Activated gamma-delta T cell (primary cell): ENCODE results near the gene PIGZ.

Experiments
- DNase-seq: peaks from one replicate; lab custom pipeline; 2025; lab: John Stamatoyannopoulos, UW

The PIGZ gene

DNA sequence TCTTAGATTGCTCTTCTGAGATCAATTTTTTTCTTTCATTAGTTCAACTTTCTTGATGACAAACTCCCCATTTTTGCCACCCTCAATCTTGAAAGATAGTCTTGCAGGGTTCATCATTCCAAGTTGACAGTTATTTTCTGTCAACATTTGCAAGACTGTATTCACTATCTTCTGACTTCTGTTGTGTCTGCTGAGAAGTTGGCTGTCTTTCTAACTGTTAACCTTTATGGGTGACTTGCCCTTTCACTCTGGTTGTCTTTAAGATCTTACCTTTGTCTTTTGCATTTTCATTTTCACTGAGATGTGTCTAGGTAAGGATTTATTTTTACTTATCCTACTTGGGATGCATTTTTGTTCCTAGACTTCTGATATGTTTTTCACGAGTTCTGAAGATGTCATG is 14.6 kb upstream of the PIGZ start:
- DNase-seq, result no peak

- DNase-seq, result no peak
These were observed 13.0 kb upstream of the PIGZ start for GRCh38 chr3:196981657-196982056.

- no peak for DNase-seq
These were observed 10.9 kb upstream of the PIGZ start for GRCh38 chr3:196979545-196979944.

- DNase-seq, result no peak
These were observed 8.3 kb upstream of the PIGZ start for GRCh38 chr3:196976941-196977340.

GRCh38 chr3:196975349-196975748 is 6.7 kb upstream of the PIGZ start:
- DNase-seq, result no peak

DNA sequence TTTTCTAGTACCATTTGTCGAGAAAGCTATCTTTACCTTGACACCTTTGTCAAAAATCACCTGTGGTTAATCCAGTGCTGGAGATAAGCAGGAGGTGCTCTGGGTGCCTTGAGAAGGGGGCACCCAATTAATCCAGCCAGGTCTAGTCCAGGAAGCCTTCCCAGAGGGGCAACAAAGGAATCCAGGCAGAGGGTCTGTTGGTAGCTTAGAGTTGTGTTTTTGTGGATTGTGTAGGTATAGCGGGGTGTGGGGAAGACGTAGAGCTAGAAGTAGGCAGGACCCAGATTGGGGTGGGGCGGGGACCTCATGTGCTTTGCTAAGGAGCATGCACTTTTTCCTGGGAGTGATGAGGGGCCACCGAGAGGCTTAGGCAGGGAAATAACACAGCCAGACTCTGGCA is 6.0 kb upstream of the PIGZ start:
- no peak for DNase-seq

DNA sequence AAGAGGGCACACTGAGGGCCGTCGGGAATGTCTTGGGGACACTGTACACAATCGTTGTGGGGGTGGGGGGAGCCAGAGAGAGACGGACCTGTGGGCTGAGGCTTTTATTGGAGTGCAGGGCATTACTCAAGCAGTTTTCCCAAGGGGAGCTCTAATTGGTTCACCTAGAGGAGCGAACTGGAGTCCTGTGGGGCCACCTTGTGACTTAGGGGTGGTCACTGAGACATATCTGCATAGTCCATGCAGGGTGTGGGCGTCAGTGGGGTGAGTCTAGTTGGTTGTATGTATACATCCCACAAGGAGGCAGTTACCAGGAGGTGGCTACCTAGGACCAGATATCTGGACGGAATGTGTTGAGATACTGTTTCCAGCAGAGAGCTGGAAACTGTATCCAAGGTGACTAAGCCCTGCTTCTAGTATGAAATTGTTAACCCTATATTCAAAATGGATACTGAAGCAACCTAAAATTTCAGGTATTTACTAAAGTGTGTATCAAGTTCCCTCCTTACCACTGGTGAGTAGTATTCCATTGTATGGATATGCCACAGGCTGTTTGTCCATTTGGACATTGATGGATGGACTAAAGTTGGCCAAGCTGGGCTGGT is 2.6 kb upstream of the PIGZ start:
- no peak for DNase-seq

DNA sequence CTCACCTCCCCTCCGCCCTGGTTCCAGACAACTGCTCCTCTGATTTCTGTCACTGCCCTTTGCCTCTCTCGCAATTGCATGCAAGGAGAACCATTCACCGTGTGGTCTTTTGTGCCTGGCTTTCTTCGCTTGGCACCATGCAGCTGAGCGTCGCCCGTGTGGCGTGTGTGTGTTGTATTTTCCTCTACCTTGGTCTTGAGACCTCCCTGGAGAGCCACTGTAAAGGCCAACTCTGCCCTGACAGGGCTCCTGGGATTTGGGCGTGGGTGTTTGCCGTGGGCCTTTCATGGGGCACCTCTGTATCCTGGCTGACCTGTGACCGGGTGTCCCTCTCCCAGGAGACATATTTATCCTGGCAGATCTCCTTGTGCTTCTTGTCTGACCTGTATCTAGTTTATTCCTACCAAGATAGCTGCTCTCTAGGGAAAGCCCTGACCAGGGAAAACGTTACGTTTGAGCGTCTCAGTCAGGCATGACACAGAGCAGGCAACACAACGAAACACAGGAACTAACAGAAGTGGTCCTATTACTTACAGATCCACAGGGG is 2.0 kb upstream of the PIGZ start:
- no peak for DNase-seq

- DNase-seq, result peak; percentile 47
These were observed 1.3 kb upstream of the PIGZ start for GRCh38 chr3:196969660-196970546.

- peak; percentile 28 for DNase-seq
These were observed 564 bp upstream of the PIGZ start for GRCh38 chr3:196969134-196969659.

GRCh38 chr3:196967412-196968232 is 1.0 kb downstream of the PIGZ start:
- no peak for DNase-seq

DNA sequence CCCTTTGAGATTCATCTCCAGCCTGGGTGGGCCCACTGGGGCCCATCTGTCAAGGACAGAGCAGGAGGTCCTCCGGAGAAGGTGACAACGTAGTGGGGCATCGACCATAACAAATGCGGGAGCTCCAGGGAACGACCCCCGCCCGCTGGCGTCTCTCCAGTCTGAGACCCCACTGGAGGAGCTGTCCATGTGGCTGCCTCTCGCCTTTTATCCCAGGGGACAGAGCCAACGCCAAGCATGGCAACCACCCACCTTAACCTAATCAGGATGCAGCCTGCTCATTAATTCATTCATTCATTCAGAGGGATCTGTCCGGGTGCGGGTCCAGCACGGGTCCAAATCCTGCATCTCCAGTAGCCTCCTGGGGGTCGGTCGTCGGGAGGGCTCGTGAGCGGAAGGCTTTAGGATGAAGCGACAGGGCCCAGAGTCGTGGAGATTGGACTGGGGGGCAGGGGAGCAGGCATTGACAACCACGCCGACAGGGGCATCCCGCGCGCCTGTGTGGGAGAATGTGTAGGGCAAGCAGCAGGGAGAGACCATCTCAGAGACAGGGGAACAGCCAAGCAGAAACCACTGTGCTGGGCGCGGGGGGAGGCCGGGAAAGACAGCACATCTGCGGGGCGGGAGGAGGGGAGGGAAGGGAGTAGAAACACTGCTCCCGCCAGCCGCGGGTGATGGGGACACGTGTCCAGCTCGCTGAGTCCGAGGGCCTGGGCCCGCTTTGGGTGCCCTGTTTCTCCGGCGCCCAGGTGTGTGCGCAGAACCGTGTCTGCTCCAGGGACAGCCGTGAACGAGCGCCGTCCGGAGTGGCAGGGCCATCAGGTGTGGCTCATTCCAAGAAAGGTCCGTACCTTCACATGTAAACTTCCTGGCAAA is 1.9 kb downstream of the PIGZ start:
- DNase-seq, result no peak

- DNase-seq, result no peak
These were observed 2.8 kb downstream of the PIGZ start for GRCh38 chr3:196965804-196966173.

DNA sequence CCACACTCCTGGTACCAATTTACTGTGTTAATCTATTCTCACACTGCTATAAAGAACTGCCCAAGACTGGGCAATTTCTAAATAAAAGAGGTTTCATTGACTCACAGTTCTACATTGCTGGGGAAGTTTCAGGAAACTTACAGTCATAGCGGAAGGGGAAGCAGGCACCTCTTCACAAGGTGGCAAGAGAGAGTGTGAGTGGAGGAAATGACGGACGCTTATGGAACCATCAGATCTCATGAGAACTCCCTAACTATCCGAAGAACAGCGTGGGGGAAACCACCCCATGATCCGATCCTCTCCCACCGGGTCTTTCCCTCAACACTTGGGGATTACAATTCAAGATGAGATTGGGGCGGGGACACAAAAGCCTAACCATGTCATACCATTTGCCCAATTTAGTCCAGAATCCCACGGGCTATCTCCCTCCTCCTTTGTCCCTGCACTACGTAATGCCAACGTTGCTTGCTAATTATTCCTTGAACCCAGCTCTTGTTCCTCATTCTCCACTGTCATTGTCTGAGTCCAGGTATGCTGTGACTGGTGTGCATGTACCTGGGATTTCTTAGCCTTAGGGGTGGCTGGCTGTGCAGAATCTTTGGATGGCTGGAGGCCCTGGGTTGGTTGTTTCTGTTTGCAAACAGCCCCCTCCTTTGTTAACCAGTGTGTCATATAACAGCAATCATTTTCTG is 3.4 kb downstream of the PIGZ start:
- no peak for DNase-seq

GRCh38 chr3:196963631-196963953 is 5.0 kb downstream of the PIGZ start:
- DNase-seq, result no peak

GRCh38 chr3:196962930-196963630 is 5.6 kb downstream of the PIGZ start:
- no peak for DNase-seq

- no peak for DNase-seq
These were observed 6.3 kb downstream of the PIGZ start for GRCh38 chr3:196962108-196962929.

GRCh38 chr3:196954832-196955231 is 13.8 kb downstream of the PIGZ start:
- no peak for DNase-seq

- no peak for DNase-seq
These were observed 17.3 kb downstream of the PIGZ start for GRCh38 chr3:196951371-196951770.
